Measurements from ENCODE around the gene SHISA9.

DNA sequence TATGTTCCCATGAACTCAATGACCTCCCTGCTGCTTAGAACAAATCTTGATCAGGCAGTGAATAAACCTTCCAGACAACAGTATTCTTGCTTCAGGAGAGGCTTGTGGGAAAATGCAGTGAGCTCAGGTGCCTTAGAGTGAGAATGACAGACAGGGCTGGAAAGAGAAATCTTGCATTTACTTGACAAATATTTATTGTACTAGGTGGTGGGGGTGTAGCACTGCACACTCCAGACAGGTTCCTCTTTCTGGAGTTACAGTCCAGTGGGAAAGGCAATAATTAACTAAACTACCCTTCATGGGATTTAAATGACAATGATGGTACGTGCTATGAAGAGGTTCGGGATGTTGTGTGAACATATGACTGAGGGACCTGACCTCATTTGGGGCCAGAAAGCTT lies 182.9 kb downstream of the SHISA9 start:
- TF ChIP-seq, protein P1, sequence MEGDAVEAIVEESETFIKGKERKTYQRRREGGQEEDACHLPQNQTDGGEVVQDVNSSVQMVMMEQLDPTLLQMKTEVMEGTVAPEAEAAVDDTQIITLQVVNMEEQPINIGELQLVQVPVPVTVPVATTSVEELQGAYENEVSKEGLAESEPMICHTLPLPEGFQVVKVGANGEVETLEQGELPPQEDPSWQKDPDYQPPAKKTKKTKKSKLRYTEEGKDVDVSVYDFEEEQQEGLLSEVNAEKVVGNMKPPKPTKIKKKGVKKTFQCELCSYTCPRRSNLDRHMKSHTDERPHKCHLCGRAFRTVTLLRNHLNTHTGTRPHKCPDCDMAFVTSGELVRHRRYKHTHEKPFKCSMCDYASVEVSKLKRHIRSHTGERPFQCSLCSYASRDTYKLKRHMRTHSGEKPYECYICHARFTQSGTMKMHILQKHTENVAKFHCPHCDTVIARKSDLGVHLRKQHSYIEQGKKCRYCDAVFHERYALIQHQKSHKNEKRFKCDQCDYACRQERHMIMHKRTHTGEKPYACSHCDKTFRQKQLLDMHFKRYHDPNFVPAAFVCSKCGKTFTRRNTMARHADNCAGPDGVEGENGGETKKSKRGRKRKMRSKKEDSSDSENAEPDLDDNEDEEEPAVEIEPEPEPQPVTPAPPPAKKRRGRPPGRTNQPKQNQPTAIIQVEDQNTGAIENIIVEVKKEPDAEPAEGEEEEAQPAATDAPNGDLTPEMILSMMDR (IDR thresholded peaks at IDR 0.05; ENCODE audit: low read depth, low read length), result no peak
- no peak for TF ChIP-seq EZH2phosphoT487 (IDR thresholded peaks at IDR 0.05; ENCODE audit: low read depth)
